RWPE1 (cell line): ENCODE results near the gene CD46.
"Not testable (repeated sequence)": the region's sequence is repeated elsewhere in the genome, so short reads cannot be mapped to it uniquely, and the experiment has no call there.

Source experiments
- CTCF ChIA-PET: fragments of 350-600 bp; sonication (Branson Sonifier 250); formaldehyde crosslinking; extraction: SDS; loops from one replicate; lab custom pipeline; 2021; lab: Yijun Ruan, JAX
- POLR2A ChIA-PET: fragments of 400-600 bp; formaldehyde crosslinking; extraction: SDS; loops from one replicate; lab custom pipeline; 2020; ENCODE audit warnings: antibody characterized with exemption; ENCODE audit not compliant: low non-redundant PET; lab: Yijun Ruan, JAX
- DNase-seq: peaks from one replicate; pipeline ENCODE4 v3.0.0; 2012; ENCODE audit warnings: low spot score
- H3K27ac ChIP-seq: fragments of 450-650 bp; 2 replicates; pipeline ENCODE4 v1.5.1; 2017
- TF ChIP-seq, protein P1 (sequence below): fragments of 450-650 bp; conservative IDR thresholded peaks from 2 replicates; pipeline ENCODE4 v1.5.1; 2017; ENCODE audit warnings: low read depth, mild to moderate bottlenecking

The CD46 gene

DNA sequence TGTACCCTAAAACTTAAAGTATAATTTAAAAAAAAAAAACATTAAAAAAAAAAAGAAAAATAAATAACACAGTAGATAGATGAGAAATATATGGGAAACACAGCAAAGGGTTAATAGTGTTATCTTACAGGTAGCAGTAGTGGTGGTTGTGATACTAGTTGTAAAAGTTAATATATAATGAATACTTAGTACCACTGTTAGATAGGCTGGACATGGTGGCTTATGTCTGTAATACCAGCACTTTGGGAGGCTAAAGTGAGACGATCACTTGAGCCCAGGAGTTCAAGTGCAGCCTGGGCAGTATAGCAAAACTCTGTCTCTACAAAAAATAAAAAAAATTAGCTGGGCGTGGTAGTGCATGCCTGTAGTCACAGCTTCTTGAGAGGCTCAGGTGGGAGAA lies 32.6 kb upstream of the CD46 start:
- H3K27ac ChIP-seq = no peak overlapping the region
- TF ChIP-seq, protein P1, sequence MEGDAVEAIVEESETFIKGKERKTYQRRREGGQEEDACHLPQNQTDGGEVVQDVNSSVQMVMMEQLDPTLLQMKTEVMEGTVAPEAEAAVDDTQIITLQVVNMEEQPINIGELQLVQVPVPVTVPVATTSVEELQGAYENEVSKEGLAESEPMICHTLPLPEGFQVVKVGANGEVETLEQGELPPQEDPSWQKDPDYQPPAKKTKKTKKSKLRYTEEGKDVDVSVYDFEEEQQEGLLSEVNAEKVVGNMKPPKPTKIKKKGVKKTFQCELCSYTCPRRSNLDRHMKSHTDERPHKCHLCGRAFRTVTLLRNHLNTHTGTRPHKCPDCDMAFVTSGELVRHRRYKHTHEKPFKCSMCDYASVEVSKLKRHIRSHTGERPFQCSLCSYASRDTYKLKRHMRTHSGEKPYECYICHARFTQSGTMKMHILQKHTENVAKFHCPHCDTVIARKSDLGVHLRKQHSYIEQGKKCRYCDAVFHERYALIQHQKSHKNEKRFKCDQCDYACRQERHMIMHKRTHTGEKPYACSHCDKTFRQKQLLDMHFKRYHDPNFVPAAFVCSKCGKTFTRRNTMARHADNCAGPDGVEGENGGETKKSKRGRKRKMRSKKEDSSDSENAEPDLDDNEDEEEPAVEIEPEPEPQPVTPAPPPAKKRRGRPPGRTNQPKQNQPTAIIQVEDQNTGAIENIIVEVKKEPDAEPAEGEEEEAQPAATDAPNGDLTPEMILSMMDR = no peak
- CTCF ChIA-PET = no interaction called here
- POLR2A ChIA-PET = no interaction called here
- DNase-seq = no peak

DNA sequence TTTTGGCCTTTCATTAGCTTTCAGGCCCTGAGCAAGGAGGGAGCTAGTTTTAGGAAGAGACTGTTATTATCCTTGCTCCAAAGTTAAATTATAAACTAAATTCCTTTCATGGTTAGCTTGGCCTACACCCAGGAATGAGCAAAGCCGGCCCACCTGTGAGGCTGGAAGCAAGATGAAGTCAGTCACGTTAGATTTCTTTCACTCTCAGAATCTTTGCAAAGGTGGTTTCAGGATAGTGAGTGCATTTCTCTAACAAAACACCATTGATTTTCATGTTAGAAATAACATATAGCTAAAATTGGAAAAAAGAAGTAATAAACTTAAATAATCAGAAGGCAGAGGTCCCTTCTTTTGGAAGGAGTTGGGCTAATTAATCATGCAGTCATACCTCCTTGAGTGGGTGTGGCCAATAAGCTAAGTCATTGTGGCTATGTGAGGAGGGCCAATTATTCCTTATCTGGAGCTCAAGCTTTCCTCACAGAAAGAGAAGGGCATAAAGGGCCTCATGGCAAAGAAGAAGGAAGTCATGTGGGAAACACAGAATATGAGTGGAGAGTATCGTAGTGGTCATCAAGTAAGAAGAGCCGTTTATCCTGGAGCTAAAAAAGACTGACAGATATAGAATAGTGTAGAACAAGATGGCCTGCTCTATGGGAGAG lies 23.5 kb upstream of the CD46 start:
- DNase-seq, CTCF ChIA-PET, H3K27ac ChIP-seq, POLR2A ChIA-PET: not testable (repeated sequence)

DNA sequence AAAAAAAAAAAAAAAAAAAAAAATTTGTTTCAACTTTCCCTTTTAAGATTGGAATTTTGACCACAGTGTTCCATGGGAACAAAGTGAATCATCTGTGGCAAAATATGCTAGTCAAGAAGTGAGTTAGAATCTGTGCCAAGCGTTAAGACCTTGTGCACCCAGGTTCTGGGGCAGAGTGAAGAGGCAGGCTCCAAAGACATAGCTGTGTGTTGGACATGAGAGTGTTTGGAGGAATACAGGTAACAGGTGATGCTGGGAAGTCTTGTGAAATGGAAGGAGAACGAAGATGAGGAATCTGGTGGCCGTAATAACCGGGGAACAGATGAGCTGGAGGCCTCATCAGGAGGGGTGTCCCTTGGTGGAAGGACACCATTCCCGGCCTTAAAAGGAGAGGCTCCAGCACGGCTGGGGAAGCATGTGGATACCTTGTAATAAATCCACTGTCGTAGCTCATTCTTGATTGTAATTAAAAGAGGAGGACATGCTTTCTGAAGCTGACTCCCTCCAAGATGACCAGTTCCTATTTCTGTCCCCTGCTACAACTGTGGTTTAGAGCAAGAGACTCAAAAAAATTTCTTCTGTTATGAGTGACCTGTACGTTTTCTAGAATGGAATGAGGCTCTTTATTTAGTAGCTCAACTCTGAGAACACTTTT lies 14.2 kb upstream of the CD46 start:
- not testable (repeated sequence) for DNase-seq

DNA sequence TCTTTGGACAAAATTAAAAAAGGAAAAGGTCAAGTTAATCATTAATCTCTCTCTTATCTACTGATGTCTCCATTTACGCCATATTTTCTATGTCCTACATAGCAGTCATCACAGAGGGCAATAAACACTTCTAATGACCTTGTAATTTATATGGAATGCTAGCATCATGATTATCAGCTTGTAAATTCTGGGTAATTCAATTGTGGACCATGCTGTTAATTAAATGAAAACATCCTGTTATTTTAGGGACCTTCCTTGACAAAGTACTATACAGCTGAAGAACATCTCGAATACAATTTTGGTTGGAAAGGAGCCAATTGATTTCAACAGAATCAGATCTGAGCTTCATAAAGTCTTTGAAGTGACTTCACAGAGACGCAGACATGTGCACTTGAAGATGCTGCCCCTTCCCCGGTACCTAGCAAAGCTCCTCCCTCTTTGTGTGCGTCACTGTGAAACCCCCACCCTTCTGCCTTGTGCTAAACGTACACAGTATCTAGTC lies 13.6 kb upstream of the CD46 start:
- POLR2A ChIA-PET, H3K27ac ChIP-seq, CTCF ChIA-PET, DNase-seq: not testable (repeated sequence)

More for the DNA sequence above, 14.2 kb upstream of the CD46 start:
- CTCF ChIA-PET, H3K27ac ChIP-seq, POLR2A ChIA-PET: not testable (repeated sequence)

DNA sequence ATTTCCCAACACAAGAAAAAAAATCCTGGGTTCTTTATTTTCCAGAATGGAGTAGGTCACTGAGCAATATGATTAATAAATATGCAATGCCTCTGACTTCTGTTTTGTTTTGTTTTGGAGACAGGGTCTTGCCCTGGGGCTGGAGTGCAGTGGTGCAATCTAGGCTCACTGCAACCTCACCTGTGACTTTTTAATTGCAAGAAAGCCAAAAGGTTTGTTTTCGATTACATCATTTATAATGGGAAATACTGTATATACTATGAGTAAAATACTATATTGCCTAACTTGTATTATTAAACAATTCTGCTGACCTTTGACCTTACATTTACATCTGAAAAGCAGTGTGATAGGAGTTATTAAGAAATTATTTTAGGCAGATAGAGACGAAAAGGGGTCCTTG lies 11.6 kb upstream of the CD46 start:
- TF ChIP-seq, protein P1 = no peak
- DNase-seq = peak; percentile 11
- no peak overlapping the region for H3K27ac ChIP-seq
- POLR2A ChIA-PET = no interaction called here
- CTCF ChIA-PET = interaction anchor here (0.6 to 1.3 kb wide), 2 partner anchors 83 to 281 kb away, joined by 4 to 10 read pairs; no protein-coding TSS in a partner anchor

DNA sequence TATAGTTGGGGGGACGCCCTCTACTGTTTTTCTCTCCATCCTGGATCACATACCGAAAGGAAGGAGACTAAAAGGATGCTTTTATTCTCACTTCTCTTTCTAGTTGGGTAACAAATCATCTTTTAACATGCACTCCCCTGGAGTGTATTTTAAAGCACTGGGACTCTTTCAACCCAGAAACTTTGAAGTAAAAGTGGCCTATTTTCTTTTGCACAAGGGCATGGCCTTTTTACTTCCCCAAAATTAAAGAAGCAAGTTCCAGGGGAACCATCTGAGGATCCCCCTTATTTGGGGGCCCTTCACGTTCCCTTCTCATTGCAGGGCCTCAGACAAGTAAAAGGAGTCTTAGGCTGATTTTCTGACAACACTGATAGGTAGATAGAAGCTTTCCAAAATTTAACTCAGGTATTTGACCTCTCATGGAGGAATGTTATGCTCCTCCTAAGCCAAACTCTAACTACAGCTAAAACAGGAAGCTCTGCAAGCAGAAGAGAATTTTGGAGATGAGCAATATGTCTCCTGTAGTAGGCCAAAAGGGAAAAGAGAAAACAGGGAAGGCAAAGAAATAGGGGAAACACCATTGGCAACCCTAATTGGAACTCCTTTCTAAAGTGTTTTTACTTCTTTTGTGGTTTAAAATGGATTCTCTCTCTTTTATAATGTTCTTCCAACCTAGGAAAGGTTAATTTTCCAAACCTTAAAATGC lies 8.9 kb upstream of the CD46 start:
- H3K27ac ChIP-seq = no peak overlapping the region
- POLR2A ChIA-PET = no interaction called here
- CTCF ChIA-PET = no interaction called here
- TF ChIP-seq, protein P1 = no peak
- DNase-seq = no peak

DNA sequence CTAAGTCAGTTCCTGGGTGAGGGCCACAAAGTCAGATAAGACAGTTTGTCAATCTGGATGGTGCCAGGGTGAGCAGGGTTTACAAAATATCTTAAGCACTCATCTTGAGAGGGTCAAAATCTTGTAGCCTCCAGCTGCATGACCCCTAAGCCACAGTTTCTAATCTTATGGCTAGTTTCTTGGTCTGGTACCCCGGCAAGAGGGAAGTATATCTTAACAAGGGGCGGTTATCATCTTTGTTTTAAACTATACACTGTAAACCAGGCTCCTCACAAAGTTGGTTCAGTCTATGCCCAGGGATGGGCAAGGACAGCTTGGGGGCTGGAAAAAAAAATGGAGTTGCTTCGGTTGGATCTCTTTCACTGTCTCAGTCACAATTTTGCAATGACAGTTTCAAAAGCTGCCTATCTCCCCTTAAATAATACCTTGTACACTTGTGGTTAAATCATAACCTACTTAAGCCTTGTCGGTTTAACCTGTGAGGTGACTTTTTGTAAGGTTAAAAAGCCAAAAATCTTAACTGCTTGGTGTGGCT lies 7.8 kb upstream of the CD46 start:
- H3K27ac ChIP-seq = no peak overlapping the region
- ChIA-PET POLR2A (no interaction called here), CTCF (interaction anchor here (0.7 kb wide), 1 partner anchor 93 kb away, joined by 3 read pairs; no protein-coding TSS in a partner anchor)
- no peak for DNase-seq
- TF ChIP-seq, protein P1 = no peak

DNA sequence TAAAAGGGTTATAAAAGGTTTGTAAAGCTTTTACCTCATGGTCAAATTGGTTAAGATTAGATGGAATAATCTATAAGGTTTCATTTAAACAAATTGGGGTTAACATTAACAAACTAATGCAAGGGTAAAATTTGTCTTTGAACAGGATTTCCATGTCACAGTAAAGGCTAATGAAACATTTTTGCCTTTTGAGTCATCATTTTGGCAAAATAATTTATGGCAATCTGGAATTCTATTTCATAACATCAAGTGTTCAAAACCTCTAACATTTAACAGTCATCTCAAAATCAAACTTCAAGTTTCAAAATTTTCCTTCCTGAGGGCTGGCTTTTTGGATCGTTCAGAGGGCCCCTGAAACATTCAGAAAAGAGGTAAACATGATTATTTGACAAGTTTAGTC lies 6.6 kb upstream of the CD46 start:
- CTCF ChIA-PET = no interaction called here
- no peak overlapping the region for H3K27ac ChIP-seq
- TF ChIP-seq, protein P1 = no peak
- POLR2A ChIA-PET = no interaction called here
- no peak for DNase-seq
